ENCODE measurements around the gene AP3D1.

DNA sequence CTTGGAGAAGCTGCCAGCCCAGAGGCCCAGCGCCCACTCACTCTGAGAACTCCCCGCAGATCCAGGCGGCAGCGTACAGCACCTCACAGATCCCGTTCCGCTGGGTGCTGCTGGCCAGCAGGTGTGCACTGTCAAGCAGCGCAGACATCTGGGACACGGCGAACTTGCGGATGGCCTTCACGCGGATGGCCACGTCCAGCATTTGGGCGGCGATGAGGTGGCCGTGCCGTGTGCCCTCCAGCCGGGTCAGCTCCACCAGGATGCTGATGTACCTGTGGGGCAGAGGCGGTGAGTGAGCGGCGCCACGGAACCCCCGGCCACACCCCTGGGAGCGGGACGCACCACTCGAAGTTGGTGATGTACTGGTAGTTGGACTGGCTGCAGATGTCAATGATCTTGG is 30.5 kb downstream of the AP3D1 start:
- TF ChIP-seq, protein P1, sequence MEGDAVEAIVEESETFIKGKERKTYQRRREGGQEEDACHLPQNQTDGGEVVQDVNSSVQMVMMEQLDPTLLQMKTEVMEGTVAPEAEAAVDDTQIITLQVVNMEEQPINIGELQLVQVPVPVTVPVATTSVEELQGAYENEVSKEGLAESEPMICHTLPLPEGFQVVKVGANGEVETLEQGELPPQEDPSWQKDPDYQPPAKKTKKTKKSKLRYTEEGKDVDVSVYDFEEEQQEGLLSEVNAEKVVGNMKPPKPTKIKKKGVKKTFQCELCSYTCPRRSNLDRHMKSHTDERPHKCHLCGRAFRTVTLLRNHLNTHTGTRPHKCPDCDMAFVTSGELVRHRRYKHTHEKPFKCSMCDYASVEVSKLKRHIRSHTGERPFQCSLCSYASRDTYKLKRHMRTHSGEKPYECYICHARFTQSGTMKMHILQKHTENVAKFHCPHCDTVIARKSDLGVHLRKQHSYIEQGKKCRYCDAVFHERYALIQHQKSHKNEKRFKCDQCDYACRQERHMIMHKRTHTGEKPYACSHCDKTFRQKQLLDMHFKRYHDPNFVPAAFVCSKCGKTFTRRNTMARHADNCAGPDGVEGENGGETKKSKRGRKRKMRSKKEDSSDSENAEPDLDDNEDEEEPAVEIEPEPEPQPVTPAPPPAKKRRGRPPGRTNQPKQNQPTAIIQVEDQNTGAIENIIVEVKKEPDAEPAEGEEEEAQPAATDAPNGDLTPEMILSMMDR (conservative IDR thresholded peaks at IDR 0.05; ENCODE audit: low read depth, low read length): no peak
- TF ChIP-seq EZH2phosphoT487 (IDR thresholded peaks at IDR 0.05; ENCODE audit: borderline replicate concordance, low read length): no peak
- no peak for TF ChIP-seq EZH2 (IDR thresholded peaks at IDR 0.05; ENCODE audit: low read length, unreplicated experiment)

Measured in PC-3 (cell line).